ENCODE measurements around the gene IRS2. TPM values are rescaled to one million over a fixed set of nuclear protein-coding genes. Genes with fewer than 3 reads are reported as not detected.
A peak's percentile ranks its signal among the peaks of the same experiment; 100 is the strongest.

IRS2 gene
- total RNA-seq, 3 donors from 2014 or later = 25.8 to 38.2 (median 29.5) TPM

GRCh38 chr13:109755997-109756396 is 30.4 kb downstream of the IRS2 start:
- peaks cover 11% of the 10 kb centered on the region for H3K36me3 ChIP-seq
- TF ChIP-seq CTCF (IDR thresholded peaks at IDR 0.05) = no peak
- TF ChIP-seq POLR2A (IDR thresholded peaks at IDR 0.05) = no peak
- no peak for TF ChIP-seq POLR2AphosphoS5 (IDR thresholded peaks at IDR 0.05)
- intact Hi-C loops (cut with DNase I; ENCODE audit: low total_unique reads) = no loop called here

GRCh38 chr13:109755551-109755950 is 30.8 kb downstream of the IRS2 start:
- Histone ChIP-seq H3K4me1 (no peaks in the 10 kb centered on the region), H3K27ac (no peak overlapping the region), H3K36me3 (peaks cover 11% of the 10 kb centered on the region), H3K9me3 (peaks cover 0 to 6% of the 10 kb centered on the region in 2 donors), H3K4me3 (no peak overlapping the region), H3K27me3 (no peaks in the 10 kb centered on the region)
- intact Hi-C loops (cut with DNase I; ENCODE audit: low total_unique reads) = no loop called here
- peak in 1 of 2 donors; percentile 16 for DNase-seq (ENCODE audit: low spot score in 2 of 2)
- TF ChIP-seq POLR2AphosphoS5 (IDR thresholded peaks at IDR 0.05) (no peak), CTCF (IDR thresholded peaks at IDR 0.05) (no peak), POLR2A (IDR thresholded peaks at IDR 0.05) (no peak)

More at GRCh38 chr13:109755997-109756396, 30.4 kb downstream of the IRS2 start:
- Histone ChIP-seq H3K27me3 (no peaks in the 10 kb centered on the region), H3K4me1 (no peaks in the 10 kb centered on the region), H3K4me3 (no peak overlapping the region), H3K27ac (peak overlapping the region in 1 of 2 donors; percentile 30), H3K9me3 (peaks cover 0 to 6% of the 10 kb centered on the region in 2 donors)
- DNase-seq (ENCODE audit: low spot score in 2 of 2) = peak in 1 of 2 donors; percentile 4

- H3K27ac ChIP-seq = no peak overlapping the region
- DNase-seq (ENCODE audit: low spot score in 2 of 2) = peak in 1 of 2 donors; percentile 12
- intact Hi-C loops (cut with DNase I; ENCODE audit: low total_unique reads) = no loop called here
- no peaks in the 10 kb centered on the region for H3K27me3 ChIP-seq
- H3K4me3 ChIP-seq = no peak overlapping the region
- no peak for TF ChIP-seq CTCF (IDR thresholded peaks at IDR 0.05)
- TF ChIP-seq POLR2AphosphoS5 (IDR thresholded peaks at IDR 0.05) = no peak
- no peak for TF ChIP-seq POLR2A (IDR thresholded peaks at IDR 0.05)
- peaks cover 11% of the 10 kb centered on the region for H3K36me3 ChIP-seq
- no peaks in the 10 kb centered on the region for H3K4me1 ChIP-seq
- no peaks in the 10 kb centered on the region for H3K9me3 ChIP-seq
Observed at GRCh38 chr13:109751477-109751876, 34.9 kb downstream of the IRS2 start.

DNA sequence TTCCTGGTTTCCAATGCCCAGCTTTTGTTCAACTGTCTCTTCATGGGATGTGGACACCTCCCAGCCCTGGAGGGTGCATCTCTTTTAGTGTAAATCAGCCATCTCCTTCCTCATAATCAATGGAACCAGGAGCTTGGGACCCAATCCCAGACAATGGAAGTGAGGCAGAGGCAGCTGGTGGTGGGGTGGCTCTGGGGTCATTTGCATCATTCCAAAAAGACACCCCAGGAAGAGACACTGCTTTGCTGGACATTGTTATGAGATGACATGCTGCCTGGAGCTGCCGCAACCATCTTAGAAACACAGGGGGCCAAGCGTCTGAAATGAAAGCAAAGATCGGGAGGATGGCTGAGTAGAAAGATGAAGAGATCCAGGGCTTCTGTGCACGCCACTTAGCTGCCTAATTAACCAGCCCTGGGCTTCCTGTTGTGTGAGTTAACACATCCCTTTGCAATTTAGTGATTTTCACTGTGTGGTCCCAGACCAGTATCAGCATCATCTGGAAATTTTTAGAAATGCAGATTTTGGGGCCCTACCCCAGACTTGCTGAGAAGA is 36.1 kb downstream of the IRS2 start:
- Histone ChIP-seq H3K4me1 (no peaks in the 10 kb centered on the region), H3K4me3 (no peak overlapping the region), H3K9me3 (no peaks in the 10 kb centered on the region), H3K36me3 (peaks cover 11% of the 10 kb centered on the region), H3K27ac (no peak overlapping the region), H3K27me3 (no peaks in the 10 kb centered on the region)
- DNase-seq (ENCODE audit: low spot score in 2 of 2) = no peak
- TF ChIP-seq CTCF (IDR thresholded peaks at IDR 0.05) = no peak
- no peak for TF ChIP-seq POLR2A (IDR thresholded peaks at IDR 0.05)
- no peak for TF ChIP-seq POLR2AphosphoS5 (IDR thresholded peaks at IDR 0.05)
- intact Hi-C loops (cut with DNase I; ENCODE audit: low total_unique reads) = no loop called here

- Histone ChIP-seq H3K27ac (no peak overlapping the region), H3K4me3 (no peak overlapping the region), H3K4me1 (no peaks in the 10 kb centered on the region), H3K27me3 (no peaks in the 10 kb centered on the region), H3K36me3 (peaks cover 10% of the 10 kb centered on the region), H3K9me3 (no peaks in the 10 kb centered on the region)
- TF ChIP-seq CTCF (IDR thresholded peaks at IDR 0.05) = no peak
- TF ChIP-seq POLR2A (IDR thresholded peaks at IDR 0.05) = no peak
- TF ChIP-seq POLR2AphosphoS5 (IDR thresholded peaks at IDR 0.05) = no peak
- intact Hi-C loops (cut with DNase I; ENCODE audit: low total_unique reads) = no loop called here
- DNase-seq (ENCODE audit: low spot score in 2 of 2) = no peak
Observed at GRCh38 chr13:109749365-109749764, 37.0 kb downstream of the IRS2 start.

Measured in breast epithelium (tissue), 4 donors.